Adipocyte (in vitro differentiated cells): ENCODE data around the gene FRMD3.

Experiments
- DNase-seq: peaks from one replicate; pipeline ENCODE4 v3.0.0-alpha.2; 2015; ENCODE audit warnings: low read depth
- H3K27me3 ChIP-seq: replicated peaks from 2 replicates; pipeline ENCODE4 v1.7.0; 2013; ENCODE audit warnings: mild to moderate bottlenecking, low read length, moderate library complexity; ENCODE audit not compliant: control insufficient read depth, insufficient read depth
- H3K36me3 ChIP-seq: 2 replicates; pipeline ENCODE4 v1.7.0; 2013; ENCODE audit warnings: low read length, mild to moderate bottlenecking, moderate library complexity; ENCODE audit not compliant: control insufficient read depth, insufficient read depth, severe bottlenecking
- H3K4me1 ChIP-seq: 2 replicates; pipeline ENCODE4 v1.7.0; 2013; ENCODE audit warnings: mild to moderate bottlenecking, low read length, moderate library complexity; ENCODE audit not compliant: control insufficient read depth, insufficient read depth
- H3K4me3 ChIP-seq: 2 replicates; pipeline ENCODE4 v1.7.0; 2013; ENCODE audit warnings: mild to moderate bottlenecking, low read length, moderate library complexity
- H3K9ac ChIP-seq: 2 replicates; pipeline ENCODE4 v1.7.0; 2013; ENCODE audit warnings: mild to moderate bottlenecking, low read length, moderate library complexity
- H3K9me3 ChIP-seq: 2 replicates; pipeline ENCODE4 v1.7.0; 2013; ENCODE audit warnings: mild to moderate bottlenecking, low read length, moderate library complexity; ENCODE audit not compliant: control insufficient read depth

The FRMD3 gene

GRCh38 chr9:83538172-83538889, at the start of gene FRMD3:
TSS of gene FRMD3 (minus strand) at chr9:83538401. CDS start at chr9:83538231, 170 bp downstream.
- H3K4me1 ChIP-seq = peaks cover 12% of the 10 kb centered on the region
- no peaks in the 10 kb centered on the region for H3K36me3 ChIP-seq
- DNase-seq = peak; percentile 89
- peaks cover 7% of the 10 kb centered on the region for H3K27me3 ChIP-seq
- H3K9ac ChIP-seq = peak within 1 kb of the TSS; percentile 60
- no peaks in the 10 kb centered on the region for H3K9me3 ChIP-seq
- peak within 1 kb of the TSS; percentile 81 for H3K4me3 ChIP-seq

GRCh38 chr9:83584995-83585394, 46.8 kb upstream of the FRMD3 start:
- H3K9me3 ChIP-seq = no peaks in the 10 kb centered on the region
- H3K9ac ChIP-seq = no peak overlapping the region
- no peaks in the 10 kb centered on the region for H3K36me3 ChIP-seq
- H3K27me3 ChIP-seq = no peaks in the 10 kb centered on the region
- H3K4me1 ChIP-seq = peaks cover 12% of the 10 kb centered on the region
- H3K4me3 ChIP-seq = no peak overlapping the region
- no peak for DNase-seq

GRCh38 chr9:83583151-83584014, 45.2 kb upstream of the FRMD3 start:
- peaks cover 5% of the 10 kb centered on the region for H3K9me3 ChIP-seq
- H3K36me3 ChIP-seq = no peaks in the 10 kb centered on the region
- no peak overlapping the region for H3K9ac ChIP-seq
- DNase-seq = peak; percentile 79
- H3K27me3 ChIP-seq = no peaks in the 10 kb centered on the region
- H3K4me3 ChIP-seq = no peak overlapping the region
- H3K4me1 ChIP-seq = peaks cover 12% of the 10 kb centered on the region

GRCh38 chr9:83582029-83582428, 43.8 kb upstream of the FRMD3 start:
- H3K36me3 ChIP-seq = no peaks in the 10 kb centered on the region
- DNase-seq = peak; percentile 73
- H3K4me3 ChIP-seq = no peak overlapping the region
- no peaks in the 10 kb centered on the region for H3K27me3 ChIP-seq
- peaks cover 12% of the 10 kb centered on the region for H3K4me1 ChIP-seq
- H3K9me3 ChIP-seq = peaks cover 11% of the 10 kb centered on the region
- no peak overlapping the region for H3K9ac ChIP-seq

GRCh38 chr9:83574482-83574881, 36.3 kb upstream of the FRMD3 start:
- DNase-seq = no peak
- no peak overlapping the region for H3K4me3 ChIP-seq
- H3K27me3 ChIP-seq = peaks cover 8% of the 10 kb centered on the region
- H3K36me3 ChIP-seq = no peaks in the 10 kb centered on the region
- peaks cover 11% of the 10 kb centered on the region for H3K9me3 ChIP-seq
- peaks cover 26% of the 10 kb centered on the region for H3K4me1 ChIP-seq
- H3K9ac ChIP-seq = no peak overlapping the region

GRCh38 chr9:83572524-83572923, 34.3 kb upstream of the FRMD3 start:
- H3K9ac ChIP-seq = peak overlapping the region; percentile 7
- H3K4me3 ChIP-seq = no peak overlapping the region
- H3K27me3 ChIP-seq = peaks cover 8% of the 10 kb centered on the region
- peaks cover 26% of the 10 kb centered on the region for H3K4me1 ChIP-seq
- DNase-seq = peak; percentile 68
- no peaks in the 10 kb centered on the region for H3K36me3 ChIP-seq
- no peaks in the 10 kb centered on the region for H3K9me3 ChIP-seq

GRCh38 chr9:83570359-83570758, 32.2 kb upstream of the FRMD3 start:
- no peak overlapping the region for H3K4me3 ChIP-seq
- peaks cover 26% of the 10 kb centered on the region for H3K4me1 ChIP-seq
- H3K27me3 ChIP-seq = peaks cover 8% of the 10 kb centered on the region
- DNase-seq = peak; percentile 19
- H3K9me3 ChIP-seq = no peaks in the 10 kb centered on the region
- H3K36me3 ChIP-seq = no peaks in the 10 kb centered on the region
- no peak overlapping the region for H3K9ac ChIP-seq

- no peak overlapping the region for H3K4me3 ChIP-seq
- no peaks in the 10 kb centered on the region for H3K36me3 ChIP-seq
- H3K9ac ChIP-seq = no peak overlapping the region
- no peaks in the 10 kb centered on the region for H3K9me3 ChIP-seq
- peaks cover 26% of the 10 kb centered on the region for H3K4me1 ChIP-seq
- DNase-seq = no peak
- peaks cover 4% of the 10 kb centered on the region for H3K27me3 ChIP-seq
These were observed 31.1 kb upstream of the FRMD3 start for GRCh38 chr9:83569326-83569725.

GRCh38 chr9:83563360-83563759, 25.2 kb upstream of the FRMD3 start:
- no peaks in the 10 kb centered on the region for H3K4me1 ChIP-seq
- no peaks in the 10 kb centered on the region for H3K9me3 ChIP-seq
- no peak overlapping the region for H3K9ac ChIP-seq
- no peaks in the 10 kb centered on the region for H3K36me3 ChIP-seq
- DNase-seq = no peak
- H3K4me3 ChIP-seq = no peak overlapping the region
- H3K27me3 ChIP-seq = no peaks in the 10 kb centered on the region

GRCh38 chr9:83560169-83560826, 22.1 kb upstream of the FRMD3 start:
- no peak overlapping the region for H3K9ac ChIP-seq
- no peaks in the 10 kb centered on the region for H3K27me3 ChIP-seq
- no peaks in the 10 kb centered on the region for H3K36me3 ChIP-seq
- no peaks in the 10 kb centered on the region for H3K9me3 ChIP-seq
- no peak for DNase-seq
- no peaks in the 10 kb centered on the region for H3K4me1 ChIP-seq
- H3K4me3 ChIP-seq = no peak overlapping the region

GRCh38 chr9:83557771-83558170, 19.6 kb upstream of the FRMD3 start:
- Histone ChIP-seq H3K36me3 (no peaks in the 10 kb centered on the region), H3K27me3 (no peaks in the 10 kb centered on the region), H3K4me3 (no peak overlapping the region), H3K9ac (no peak overlapping the region), H3K4me1 (peaks cover 11% of the 10 kb centered on the region), H3K9me3 (peaks cover 9% of the 10 kb centered on the region)
- DNase-seq = no peak
